ENCODE data around the gene RFC2.
"Not testable (repeated sequence)": the region's sequence is repeated elsewhere in the genome, so short reads cannot be mapped to it uniquely, and the experiment has no call there.

Gene RFC2

GRCh38 chr7:74282748-74283459 lies 28.7 kb upstream of the RFC2 start:
- DNase-seq = no peak

- DNase-seq = no peak
Measured at GRCh38 chr7:74280985-74281384, 26.8 kb upstream of the RFC2 start.

- no peak for DNase-seq
Measured at GRCh38 chr7:74277636-74278035, 23.4 kb upstream of the RFC2 start.

GRCh38 chr7:74275401-74275881 lies 21.2 kb upstream of the RFC2 start:
- DNase-seq = no peak

GRCh38 chr7:74272305-74273038 lies 18.3 kb upstream of the RFC2 start:
- peak; percentile 70 for DNase-seq

GRCh38 chr7:74271742-74272141 lies 17.5 kb upstream of the RFC2 start:
- peak; percentile 22 for DNase-seq

- no peak for DNase-seq
Measured at GRCh38 chr7:74269757-74270277, 15.6 kb upstream of the RFC2 start.

- DNase-seq = no peak
Measured at GRCh38 chr7:74267756-74268565, 13.8 kb upstream of the RFC2 start.

GRCh38 chr7:74266191-74266963 lies 12.2 kb upstream of the RFC2 start:
- peak; percentile 38 for DNase-seq

- no peak for DNase-seq
Measured at GRCh38 chr7:74263399-74264120, 9.4 kb upstream of the RFC2 start.

GRCh38 chr7:74262639-74263398 lies 8.6 kb upstream of the RFC2 start:
- DNase-seq = no peak

- no peak for DNase-seq
Measured at GRCh38 chr7:74258639-74259038, 4.4 kb upstream of the RFC2 start.

- DNase-seq = no peak
Measured at GRCh38 chr7:74256491-74257408, 2.6 kb upstream of the RFC2 start.

GRCh38 chr7:74255461-74255860 lies 1.3 kb upstream of the RFC2 start:
- DNase-seq = not testable (repeated sequence)

GRCh38 chr7:74254858-74255379 lies 720 bp upstream of the RFC2 start:
- DNase-seq = no peak

- no peak for DNase-seq
Measured at GRCh38 chr7:74253835-74254128, 417 bp downstream of the RFC2 start.

- DNase-seq = no peak
Measured at GRCh38 chr7:74253331-74253730, 868 bp downstream of the RFC2 start.

GRCh38 chr7:74252893-74253292 lies 1.3 kb downstream of the RFC2 start:
- no peak for DNase-seq

GRCh38 chr7:74249058-74249457 lies 5.1 kb downstream of the RFC2 start:
- not testable (repeated sequence) for DNase-seq

- DNase-seq = no peak
Measured at GRCh38 chr7:74248156-74248555, 6.0 kb downstream of the RFC2 start.

Measured in KG1 (cell line).